OCI-LY7 (cell line): ENCODE measurements around the gene PRDM10.

Experiments
- CTCF ChIP-seq: fragments of 200-600 bp; sonication (generic); conservative IDR thresholded peaks from 2 replicates; pipeline ENCODE4 v1.5.1; 2014; ENCODE audit warnings: mild to moderate bottlenecking, antibody characterized with exemption, low read length, moderate library complexity, mixed read lengths
- EZH2phosphoT487 ChIP-seq: fragments of 200-600 bp; sonication (generic); IDR thresholded peaks from 2 replicates; pipeline ENCODE4 v1.6.1; 2018; ENCODE audit warnings: low read depth, borderline replicate concordance, mild to moderate bottlenecking, mixed run types, antibody characterized with exemption, low read length, moderate library complexity, mixed read lengths

GRCh38 chr11:129973068-129973467, 29.6 kb downstream of the PRDM10 start:
- TF ChIP-seq CTCF (no peak), EZH2phosphoT487 (no peak)
